Esophagus squamous epithelium (tissue), 5 donors: ENCODE measurements around the gene PRDM2. TPM values are rescaled to one million over a fixed set of nuclear protein-coding genes. Genes with fewer than 3 reads are reported as not detected.
"Not testable (repeated sequence)": the region's sequence is repeated elsewhere in the genome, so short reads cannot be mapped to it uniquely, and the experiment has no call there.

Experiments used
- DNase-seq: peaks from one replicate; lab custom pipeline; 2025; lab: John Stamatoyannopoulos, UW
- H3K27ac ChIP-seq, 4 donors: fragments of 200-600 bp; sonication (generic); one replicate each; pipeline ENCODE4 v1.5.1; 2016 to 2019; ENCODE audit warnings: mild to moderate bottlenecking in 1 of 4
- H3K27me3 ChIP-seq, 4 donors: fragments of 200-600 bp; sonication (generic); 1 replicate in 3 of 4; 2 replicates in 1 of 4; pipeline versions ENCODE4 v1.5.1 to v1.6.0; 2017 to 2021; ENCODE audit warnings: antibody characterized with exemption in 1 of 4
- H3K36me3 ChIP-seq, 3 donors: fragments of 200-600 bp; sonication (generic); one replicate each; pipeline ENCODE4 v1.5.1; 2016 to 2019
- H3K4me1 ChIP-seq, 3 donors: fragments of 200-600 bp; sonication (generic); one replicate each; pipeline ENCODE4 v1.5.1; 2017 to 2019
- H3K4me3 ChIP-seq, 4 donors: fragments of 200-600 bp; sonication (generic); 1 replicate in 3 of 4; 2 replicates in 1 of 4; pipeline ENCODE4 v1.5.1; 2016 to 2019; ENCODE audit warnings: mild to moderate bottlenecking in 2 of 4, moderate library complexity in 1 of 4
- H3K9me3 ChIP-seq, 3 donors: fragments of 200-600 bp; sonication (generic); one replicate each; pipeline ENCODE4 v1.5.1; 2016 to 2019
- POLR2A ChIP-seq, 4 donors: fragments of 450-650 bp; IDR thresholded peaks; one replicate each; pipeline ENCODE4 v1.6.1; 2017; ENCODE audit warnings: antibody characterized with exemption in 4 of 4, mild to moderate bottlenecking in 4 of 4, moderate library complexity in 3 of 4
- WGBS, 2 donors: methylation state at CpG; one replicate each; pipeline ENCODE4 v1.1.5; 2018; 5-methylcytosine and 5-hydroxymethylcytosine counted together
- intact Hi-C: fragments of 100-400 bp; cut with DNase I; formaldehyde crosslinking; loops from one replicate; pipeline ENCODE4 v1.15.0; 2022
- total RNA-seq, 4 donors: library from RNA; depleted of rRNA; stranded (reverse); fragments of >200 nt; gene quantifications; one replicate each; pipeline ENCODE4 v1.1.0, GENCODE V29; 2016
- TF ChIP-seq, protein P1 (sequence below), 6 experiments: fragments of 450-650 bp in 4 of 6; fragments of 200-600 bp in 2 of 6; sonication (generic) in 2 of 6; IDR thresholded peaks; one replicate each; pipeline ENCODE4 v1.5.1; 2016 to 2019; ENCODE audit warnings: antibody characterized with exemption in 6 of 6, mild to moderate bottlenecking in 4 of 6, moderate library complexity in 4 of 6
- donor health status: DM: yes; HTN: yes; CAD: no.

PRDM2 gene
- total RNA-seq, 4 donors from 2014 or later, result 19.2 to 37.4 (median 26.2) TPM

DNA sequence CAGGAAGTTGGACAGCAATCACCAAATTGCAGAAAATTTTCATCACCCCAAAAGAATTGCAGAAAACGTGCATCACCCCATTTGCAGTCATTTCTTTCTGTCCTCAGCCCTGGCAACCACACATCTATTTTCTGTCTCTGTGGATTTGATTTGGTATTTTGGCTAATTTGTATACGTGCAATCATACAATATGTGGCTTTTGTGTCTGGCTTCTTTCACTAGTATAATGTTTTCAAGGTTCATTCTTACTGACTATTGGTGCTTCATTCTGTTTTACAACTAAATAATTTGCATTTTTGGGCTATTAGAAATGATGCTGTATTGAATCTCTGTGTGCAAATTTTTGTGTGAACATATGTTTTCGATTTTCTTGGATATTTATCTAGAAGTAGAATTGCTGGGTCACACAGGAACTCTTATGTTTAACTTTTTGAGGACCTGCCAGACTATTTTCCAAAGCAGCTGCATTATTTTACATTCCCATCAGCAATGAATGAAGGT lies 24.8 kb upstream of the PRDM2 start:
- 52 to 64% methylated on average over 3 of the region's 3 CpGs for WGBS, 2 donors

DNA sequence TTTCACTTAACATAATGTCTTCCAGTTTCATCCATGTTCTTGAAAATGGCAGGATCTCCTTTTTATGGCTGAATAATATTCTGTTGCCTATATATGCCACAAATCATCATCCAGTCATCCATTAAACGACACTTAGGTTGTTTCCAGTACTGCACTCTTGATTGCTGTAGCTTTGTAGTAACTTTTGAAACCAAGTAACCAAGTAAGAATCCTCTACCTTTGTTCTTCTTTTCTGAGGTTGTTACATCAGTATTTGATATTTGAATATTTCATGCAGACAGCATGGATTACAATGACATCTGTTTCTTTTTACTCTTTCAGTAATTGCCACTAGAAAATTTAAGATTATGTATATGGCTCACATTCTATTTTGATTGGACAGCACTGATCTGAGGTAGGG lies 22.1 kb upstream of the PRDM2 start:
- H3K4me1 ChIP-seq, result no peaks in the 10 kb centered on the region
- H3K9me3 ChIP-seq, result no peaks in the 10 kb centered on the region
- H3K27ac ChIP-seq, result no peak overlapping the region
- peaks cover 0 to 15% (median 0%) of the 10 kb centered on the region in 4 donors for H3K27me3 ChIP-seq
- DNase-seq, result no peak
- intact Hi-C loops, result no loop called here
- no peaks in the 10 kb centered on the region for H3K36me3 ChIP-seq
- 72 to 76% methylated on average over 1 of the region's 1 CpG for WGBS, 2 donors
- TF ChIP-seq, protein P1, sequence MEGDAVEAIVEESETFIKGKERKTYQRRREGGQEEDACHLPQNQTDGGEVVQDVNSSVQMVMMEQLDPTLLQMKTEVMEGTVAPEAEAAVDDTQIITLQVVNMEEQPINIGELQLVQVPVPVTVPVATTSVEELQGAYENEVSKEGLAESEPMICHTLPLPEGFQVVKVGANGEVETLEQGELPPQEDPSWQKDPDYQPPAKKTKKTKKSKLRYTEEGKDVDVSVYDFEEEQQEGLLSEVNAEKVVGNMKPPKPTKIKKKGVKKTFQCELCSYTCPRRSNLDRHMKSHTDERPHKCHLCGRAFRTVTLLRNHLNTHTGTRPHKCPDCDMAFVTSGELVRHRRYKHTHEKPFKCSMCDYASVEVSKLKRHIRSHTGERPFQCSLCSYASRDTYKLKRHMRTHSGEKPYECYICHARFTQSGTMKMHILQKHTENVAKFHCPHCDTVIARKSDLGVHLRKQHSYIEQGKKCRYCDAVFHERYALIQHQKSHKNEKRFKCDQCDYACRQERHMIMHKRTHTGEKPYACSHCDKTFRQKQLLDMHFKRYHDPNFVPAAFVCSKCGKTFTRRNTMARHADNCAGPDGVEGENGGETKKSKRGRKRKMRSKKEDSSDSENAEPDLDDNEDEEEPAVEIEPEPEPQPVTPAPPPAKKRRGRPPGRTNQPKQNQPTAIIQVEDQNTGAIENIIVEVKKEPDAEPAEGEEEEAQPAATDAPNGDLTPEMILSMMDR (IDR thresholded peaks at IDR 0.05), result no peak
- no peak for TF ChIP-seq POLR2A (IDR thresholded peaks at IDR 0.05)
- no peak overlapping the region for H3K4me3 ChIP-seq

More for the DNA sequence above, 24.8 kb upstream of the PRDM2 start:
- DNase-seq, result no peak
- Histone ChIP-seq H3K4me3 (no peak overlapping the region), H3K27ac (no peak overlapping the region), H3K9me3 (no peaks in the 10 kb centered on the region), H3K27me3 (peaks cover 0 to 14% (median 0%) of the 10 kb centered on the region in 4 donors), H3K4me1 (no peaks in the 10 kb centered on the region), H3K36me3 (no peaks in the 10 kb centered on the region)
- TF ChIP-seq, protein P1 (IDR thresholded peaks at IDR 0.05), result no peak
- TF ChIP-seq POLR2A (IDR thresholded peaks at IDR 0.05), result no peak
- intact Hi-C loops, result no loop called here

DNA sequence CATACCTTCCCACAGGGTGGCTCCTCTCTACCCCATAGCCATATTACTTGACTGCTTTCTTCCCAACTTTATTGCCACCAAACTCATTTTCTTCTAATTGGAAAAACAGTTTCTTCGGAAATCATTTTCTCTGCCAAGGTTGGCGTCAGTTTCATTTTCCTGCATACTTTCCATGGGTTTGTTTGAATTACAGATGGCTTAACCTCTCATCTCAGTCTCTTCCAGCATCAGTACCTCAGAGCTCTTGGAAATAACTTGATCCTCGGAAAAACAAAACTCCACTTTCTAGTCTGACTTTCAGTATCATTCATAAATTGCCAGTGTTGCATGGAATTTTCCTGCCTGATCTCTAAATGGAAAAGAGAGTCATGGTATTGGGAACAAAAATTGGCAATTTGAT lies 20.3 kb upstream of the PRDM2 start:
- WGBS, 2 donors, result 44 to 53% methylated on average over 3 of the region's 3 CpGs
- peaks cover 0 to 6% (median 0%) of the 10 kb centered on the region in 3 donors for H3K4me1 ChIP-seq
- intact Hi-C loops, result no loop called here
- peaks cover 0 to 15% (median 0%) of the 10 kb centered on the region in 4 donors for H3K27me3 ChIP-seq
- H3K27ac ChIP-seq, result no peak overlapping the region
- H3K4me3 ChIP-seq, result no peak overlapping the region
- no peaks in the 10 kb centered on the region for H3K9me3 ChIP-seq
- DNase-seq, result no peak
- no peaks in the 10 kb centered on the region for H3K36me3 ChIP-seq
- TF ChIP-seq, protein P1 (IDR thresholded peaks at IDR 0.05), result no peak
- no peak for TF ChIP-seq POLR2A (IDR thresholded peaks at IDR 0.05)

DNA sequence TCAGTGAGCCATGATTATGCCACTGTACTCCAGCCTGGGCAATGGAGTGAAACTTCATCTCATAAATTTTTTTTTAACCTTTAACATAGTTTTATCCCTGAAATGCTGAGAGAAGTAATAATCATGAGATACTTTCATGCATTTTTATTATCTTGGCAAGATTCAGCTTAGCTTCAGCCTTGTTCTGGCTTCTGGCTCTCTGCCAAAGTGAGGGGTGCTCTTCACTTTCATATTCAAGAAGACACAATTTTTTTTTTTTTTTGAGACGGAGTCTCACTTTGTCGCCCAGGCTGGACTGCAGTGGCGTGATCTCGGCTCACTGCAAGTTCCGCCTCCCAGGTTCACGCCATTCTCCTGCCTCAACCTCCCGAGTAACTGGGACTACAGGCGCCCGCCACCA lies 19.4 kb upstream of the PRDM2 start:
- H3K27ac ChIP-seq, H3K36me3 ChIP-seq, H3K4me3 ChIP-seq, intact Hi-C loops, H3K9me3 ChIP-seq, H3K4me1 ChIP-seq, DNase-seq: not testable (repeated sequence)
- WGBS, 2 donors, result 75 to 95% methylated on average over 4 to 8 of the region's 9 CpGs
- H3K27me3 ChIP-seq, result peaks cover 0 to 17% (median 0%) of the 10 kb centered on the region in 4 donors

DNA sequence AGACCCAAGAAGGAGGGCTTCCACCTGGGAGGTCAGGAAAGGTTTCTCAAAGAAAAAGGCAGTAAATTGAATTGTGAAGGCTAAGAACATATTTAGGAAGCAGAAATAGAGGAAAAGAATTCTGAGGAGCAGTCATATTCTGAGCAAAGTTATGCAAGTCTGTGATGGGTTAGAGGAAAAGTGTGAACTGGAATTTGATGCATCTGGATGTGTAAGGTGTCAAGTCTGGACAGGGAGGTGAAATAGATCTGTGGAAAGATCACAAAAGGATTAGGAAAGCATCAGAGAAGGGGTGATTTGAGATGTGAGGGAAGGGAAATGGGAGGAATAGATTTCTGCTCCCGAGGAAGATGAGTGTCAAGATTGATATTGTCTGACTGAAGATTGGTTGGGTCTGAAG lies 18.1 kb upstream of the PRDM2 start:
- Histone ChIP-seq H3K9me3 (no peaks in the 10 kb centered on the region), H3K27me3 (peaks cover 0 to 17% (median 0%) of the 10 kb centered on the region in 4 donors), H3K27ac (no peak overlapping the region), H3K4me3 (no peak overlapping the region), H3K36me3 (no peaks in the 10 kb centered on the region), H3K4me1 (peaks cover 0 to 8% (median 0%) of the 10 kb centered on the region in 3 donors)
- intact Hi-C loops, result no loop called here
- DNase-seq, result no peak
- 48 to 57% methylated on average over 1 of the region's 1 CpG for WGBS, 2 donors
- no peak for TF ChIP-seq POLR2A (IDR thresholded peaks at IDR 0.05)
- TF ChIP-seq, protein P1 (IDR thresholded peaks at IDR 0.05), result no peak
